Naive B cell (primary cell): ENCODE results near the gene PIGB. TPM values are rescaled to one million over a fixed set of nuclear protein-coding genes. Genes with fewer than 3 reads are reported as not detected.
"Not testable (repeated sequence)": the region's sequence is repeated elsewhere in the genome, so short reads cannot be mapped to it uniquely, and the experiment has no call there.

Experiments
- ATAC-seq, 2 donors: fragments of 150-1000 bp; cut with Tn5 transposase; 2 replicates each; pipeline ENCODE4 v1.10.0; 2021; ENCODE audit warnings: low read depth in 2 of 2, mild to moderate bottlenecking in 2 of 2, moderate library complexity in 2 of 2
- DNase-seq: peaks from one replicate; pipeline ENCODE4 v3.0.0; 2022
- H3K27ac Mint-ChIP-seq, 6 donors: one replicate each; pipeline ENCODE4 v1.8.0; 2020 to 2022; ENCODE audit warnings: mild to moderate bottlenecking in 6 of 6, mixed read lengths in 6 of 6, moderate library complexity in 5 of 6, inconsistent platforms in 2 of 6
- H3K27me3 Mint-ChIP-seq, 3 donors: one replicate each; pipeline ENCODE4 v1.8.0; 2021 to 2022; ENCODE audit warnings: mixed read lengths in 3 of 3, mild to moderate bottlenecking in 1 of 3
- H3K36me3 Mint-ChIP-seq, 2 donors: one replicate each; pipeline ENCODE4 v1.8.0; 2020 to 2022; ENCODE audit warnings: mixed read lengths in 2 of 2, inconsistent platforms in 1 of 2, mild to moderate bottlenecking in 1 of 2
- H3K4me1 Mint-ChIP-seq, 3 donors: one replicate each; pipeline ENCODE4 v1.8.0; 2020 to 2022; ENCODE audit warnings: mixed read lengths in 3 of 3, inconsistent platforms in 1 of 3, mild to moderate bottlenecking in 1 of 3, moderate library complexity in 1 of 3
- H3K4me3 Mint-ChIP-seq, 8 donors: one replicate each; pipeline ENCODE4 v1.8.0; 2020 to 2022; ENCODE audit warnings: mild to moderate bottlenecking in 8 of 8, mixed read lengths in 8 of 8, moderate library complexity in 8 of 8, inconsistent platforms in 2 of 8
- H3K9me3 Mint-ChIP-seq, 7 donors: one replicate each; pipeline ENCODE4 v1.8.0; 2020 to 2022; ENCODE audit warnings: mixed read lengths in 7 of 7, mild to moderate bottlenecking in 5 of 7, inconsistent platforms in 2 of 7, moderate library complexity in 1 of 7
- polyA plus RNA-seq, 6 donors: library from polyadenylated mRNA; unstranded; fragments of 300-500 nt; fragmentation: Illumina TruSeq; gene quantifications; one replicate each; pipeline ENCODE4 v1.2.3, GENCODE V29; 2021; ENCODE audit warnings: low read depth in 6 of 6

Gene PIGB
- polyA plus RNA-seq, 6 donors from 2014 or later, result 17.0 to 27.2 (median 24.1) TPM

DNA sequence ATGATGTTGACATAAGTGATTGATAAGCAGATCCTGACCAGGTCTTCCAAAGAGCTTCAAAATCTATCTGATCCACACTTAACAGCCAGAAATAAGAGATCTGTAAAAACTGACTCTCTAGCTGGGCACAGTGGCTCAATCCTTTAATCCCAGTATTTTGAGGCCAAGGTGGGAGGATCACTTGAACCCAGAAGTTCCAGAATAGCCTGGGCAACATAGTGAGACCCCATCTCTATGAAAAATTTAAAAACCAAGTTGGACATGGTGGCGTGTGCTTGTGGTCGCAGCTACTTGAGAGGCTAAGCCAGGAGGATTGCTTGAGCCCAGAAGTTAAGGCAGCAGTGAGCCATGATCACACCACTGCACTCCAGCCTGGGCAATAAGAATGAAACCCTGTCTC lies 43.6 kb downstream of the PIGB start:
- DNase-seq (no peak), ATAC-seq (no peak)
- Mint-ChIP-seq H3K4me3 (no peak overlapping the region), H3K36me3 (peaks cover 3 to 9% of the 10 kb centered on the region in 2 donors), H3K27me3 (no peaks in the 10 kb centered on the region), H3K27ac (no peak overlapping the region), H3K9me3 (no peaks in the 10 kb centered on the region), H3K4me1 (peaks cover 0 to 10% (median 3%) of the 10 kb centered on the region in 3 donors)

DNA sequence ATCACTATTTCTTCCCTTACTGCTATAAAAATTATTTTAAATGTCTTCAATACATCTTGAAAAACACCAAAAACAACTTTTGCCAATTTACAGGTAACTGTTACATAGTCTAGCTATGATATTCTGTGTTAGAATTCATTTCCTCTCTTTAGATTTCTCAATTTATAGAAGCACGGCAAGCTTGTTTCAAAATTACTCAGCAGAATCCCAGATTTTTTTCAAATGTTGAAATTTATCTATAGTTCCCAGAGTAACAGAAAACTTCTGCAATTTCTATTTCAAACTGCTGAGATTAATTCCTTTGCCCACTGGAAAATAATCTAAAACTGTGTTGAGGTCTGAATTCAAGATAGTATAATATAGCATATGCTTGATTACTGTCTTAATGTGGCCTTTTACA lies 48.0 kb downstream of the PIGB start:
- no peaks in the 10 kb centered on the region for H3K4me1 Mint-ChIP-seq
- DNase-seq (no peak), ATAC-seq (no peak)
- H3K4me3 Mint-ChIP-seq, result no peak overlapping the region
- H3K27ac Mint-ChIP-seq, result no peak overlapping the region
- no peaks in the 10 kb centered on the region for H3K27me3 Mint-ChIP-seq
- no peaks in the 10 kb centered on the region for H3K9me3 Mint-ChIP-seq
- peaks cover 11 to 32% of the 10 kb centered on the region in 2 donors for H3K36me3 Mint-ChIP-seq

DNA sequence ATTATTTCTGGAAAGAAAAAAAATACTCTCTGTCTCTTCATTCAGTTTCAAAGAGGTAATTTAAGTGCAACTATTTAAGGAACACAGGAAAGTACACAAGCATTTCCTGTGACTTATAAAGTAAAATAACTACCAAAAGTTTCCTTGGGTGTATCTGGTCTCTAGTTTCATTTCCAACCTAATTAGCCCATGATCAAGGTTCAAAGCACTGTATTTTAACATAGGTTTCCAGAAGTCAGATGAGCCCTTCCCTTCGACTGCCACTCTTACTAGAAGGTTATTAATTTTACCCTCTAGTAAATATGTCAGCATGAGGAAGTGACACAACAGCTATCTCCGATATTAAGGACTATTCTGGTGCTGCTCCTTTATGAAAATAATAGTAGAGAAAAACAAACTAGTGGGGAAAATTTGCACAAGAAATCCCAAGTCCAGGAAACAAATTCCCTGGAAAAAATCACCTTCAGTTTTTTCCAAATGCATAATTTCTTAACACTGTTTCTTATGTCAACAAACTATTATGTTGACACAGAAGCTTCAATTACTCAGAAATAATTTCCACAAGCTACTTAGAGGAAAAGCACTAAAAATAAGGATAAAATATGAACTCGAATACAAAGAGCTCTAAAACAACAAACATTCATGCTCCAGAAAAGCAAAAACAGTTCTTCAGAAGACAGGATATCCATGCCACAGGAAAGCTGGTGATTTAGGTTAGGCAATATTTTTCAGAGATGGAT lies 53.8 kb downstream of the PIGB start:
- ATAC-seq, result no peak
- Mint-ChIP-seq H3K9me3 (no peaks in the 10 kb centered on the region), H3K4me3 (peak overlapping the region in 1 of 8 donors; percentile 48), H3K27me3 (no peaks in the 10 kb centered on the region), H3K27ac (peak overlapping the region in 5 of 6 donors; percentile 22 to 94 (median 57)), H3K36me3 (peaks cover 12 to 38% of the 10 kb centered on the region in 2 donors), H3K4me1 (peaks cover 9 to 15% (median 9%) of the 10 kb centered on the region in 3 donors)
- no peak for DNase-seq

DNA sequence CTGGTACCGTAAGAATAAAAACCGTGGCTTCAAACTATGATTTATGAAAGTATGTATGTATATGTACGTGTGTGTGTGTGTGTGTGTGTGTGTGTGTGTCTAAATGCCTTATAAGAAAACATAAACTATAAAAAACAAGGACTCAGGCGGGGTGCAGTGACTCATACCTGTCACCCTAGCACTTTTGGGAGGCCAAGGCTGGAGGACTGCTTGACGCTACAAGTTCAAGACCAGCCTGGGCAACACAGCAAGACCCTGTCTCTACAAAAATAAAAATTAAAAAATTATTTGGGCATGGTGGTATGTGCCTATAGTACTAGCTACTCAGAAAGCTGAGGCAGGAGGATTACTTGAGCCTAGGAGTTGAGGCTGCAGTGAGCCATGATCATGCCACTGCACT lies 60.1 kb downstream of the PIGB start:
- H3K27me3 Mint-ChIP-seq, result no peaks in the 10 kb centered on the region
- peaks cover 0 to 2% (median 0%) of the 10 kb centered on the region in 7 donors for H3K9me3 Mint-ChIP-seq
- H3K4me3 Mint-ChIP-seq, result no peak overlapping the region
- H3K27ac Mint-ChIP-seq, result no peak overlapping the region
- H3K4me1 Mint-ChIP-seq, result no peaks in the 10 kb centered on the region
- no peak for ATAC-seq
- peaks cover 14 to 30% of the 10 kb centered on the region in 2 donors for H3K36me3 Mint-ChIP-seq
- DNase-seq, result no peak

DNA sequence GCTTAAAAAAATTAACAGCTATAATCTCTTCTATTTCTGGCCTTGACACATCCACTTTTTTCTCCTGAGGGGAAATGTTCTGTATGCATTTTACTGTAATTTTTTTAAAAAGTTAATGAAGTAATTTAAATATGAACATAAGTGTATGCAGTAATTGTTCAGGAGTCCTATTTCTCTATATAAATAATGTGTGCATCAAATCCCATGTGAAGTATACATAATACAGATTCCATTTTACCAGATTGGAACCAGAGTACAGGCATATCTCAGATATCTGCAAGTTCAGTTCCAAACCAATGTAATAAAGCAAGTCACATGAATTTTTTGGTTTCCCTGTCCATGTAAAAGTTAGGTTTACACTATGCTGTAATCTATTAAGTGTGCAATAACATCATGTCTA lies 62.6 kb downstream of the PIGB start:
- Mint-ChIP-seq H3K4me3 (no peak overlapping the region), H3K4me1 (no peaks in the 10 kb centered on the region), H3K9me3 (peaks cover 0 to 2% (median 0%) of the 10 kb centered on the region in 7 donors), H3K27ac (no peak overlapping the region), H3K27me3 (no peaks in the 10 kb centered on the region), H3K36me3 (peaks cover 10 to 26% of the 10 kb centered on the region in 2 donors)
- ATAC-seq (no peak), DNase-seq (no peak)

DNA sequence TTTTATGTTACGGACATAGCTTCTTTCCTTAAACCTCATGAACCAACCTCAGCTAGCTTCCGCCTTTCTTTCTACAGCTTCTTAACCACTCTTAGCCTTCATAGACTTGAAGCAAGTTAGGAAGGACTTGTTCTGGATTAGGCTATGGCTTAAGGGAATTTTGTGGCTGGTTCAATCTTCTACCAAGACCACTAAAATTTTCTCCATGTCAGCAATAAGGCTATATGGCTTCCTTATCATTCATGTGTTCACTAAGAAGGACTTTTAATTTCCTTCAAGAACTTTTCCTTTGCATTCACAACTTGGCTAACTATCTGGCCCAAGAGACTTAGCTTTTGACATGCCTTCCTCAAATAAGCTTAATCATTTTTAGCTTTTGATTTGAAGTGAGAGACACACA lies 64.7 kb downstream of the PIGB start:
- DNase-seq, result no peak
- H3K27me3 Mint-ChIP-seq, result no peaks in the 10 kb centered on the region
- H3K27ac Mint-ChIP-seq, result no peak overlapping the region
- H3K9me3 Mint-ChIP-seq, result peaks cover 0 to 2% (median 0%) of the 10 kb centered on the region in 7 donors
- peaks cover 8 to 19% of the 10 kb centered on the region in 2 donors for H3K36me3 Mint-ChIP-seq
- no peak overlapping the region for H3K4me3 Mint-ChIP-seq
- ATAC-seq, result no peak
- no peaks in the 10 kb centered on the region for H3K4me1 Mint-ChIP-seq

DNA sequence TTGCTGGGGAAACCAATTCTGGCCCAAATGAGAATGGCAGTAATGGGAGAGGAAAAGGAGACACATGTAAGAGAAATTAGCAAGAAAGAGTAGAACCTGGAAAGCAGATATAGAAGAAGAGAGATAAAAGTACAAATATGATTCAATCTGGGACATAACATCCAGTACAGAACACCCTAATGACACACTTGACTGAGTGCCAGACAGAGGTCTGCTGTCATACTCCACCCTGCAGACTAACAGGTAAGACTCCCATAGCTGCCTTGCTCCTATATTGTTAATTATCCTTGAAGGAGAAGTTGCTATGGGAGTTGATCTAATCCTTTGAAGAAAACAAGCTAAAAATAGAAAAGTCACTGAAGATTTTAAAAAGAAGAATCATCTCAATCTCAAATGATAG lies 68.0 kb downstream of the PIGB start:
- Mint-ChIP-seq H3K27ac (no peak overlapping the region), H3K9me3 (peaks cover 0 to 2% (median 0%) of the 10 kb centered on the region in 7 donors), H3K27me3 (no peaks in the 10 kb centered on the region), H3K4me1 (peaks cover 0 to 4% (median 0%) of the 10 kb centered on the region in 3 donors), H3K4me3 (no peak overlapping the region), H3K36me3 (peaks cover 8 to 22% of the 10 kb centered on the region in 2 donors)
- no peak for ATAC-seq
- no peak for DNase-seq

DNA sequence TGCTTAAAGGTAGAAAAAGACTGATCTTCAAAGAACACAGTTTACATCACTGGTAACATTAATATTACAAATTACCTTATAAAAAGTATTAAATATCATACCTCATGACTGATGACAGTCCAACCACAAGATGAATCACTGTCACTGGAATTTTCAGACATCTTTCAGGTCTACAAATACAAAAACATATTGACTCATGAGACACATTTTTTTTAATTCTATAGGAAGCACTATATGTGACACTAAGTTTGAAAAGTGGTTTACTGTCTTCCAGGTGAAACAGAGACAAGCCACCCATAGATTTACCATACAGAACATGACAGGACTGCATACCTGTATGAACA lies 70.2 kb downstream of the PIGB start:
- H3K36me3 Mint-ChIP-seq, result peaks cover 0 to 6% of the 10 kb centered on the region in 2 donors
- DNase-seq, result no peak
- peaks cover 0 to 4% (median 2%) of the 10 kb centered on the region in 3 donors for H3K4me1 Mint-ChIP-seq
- H3K9me3 Mint-ChIP-seq, result no peaks in the 10 kb centered on the region
- ATAC-seq, result no peak
- H3K4me3 Mint-ChIP-seq, result no peak overlapping the region
- H3K27ac Mint-ChIP-seq, result peak overlapping the region in 1 of 6 donors; percentile 4
- H3K27me3 Mint-ChIP-seq, result no peaks in the 10 kb centered on the region

DNA sequence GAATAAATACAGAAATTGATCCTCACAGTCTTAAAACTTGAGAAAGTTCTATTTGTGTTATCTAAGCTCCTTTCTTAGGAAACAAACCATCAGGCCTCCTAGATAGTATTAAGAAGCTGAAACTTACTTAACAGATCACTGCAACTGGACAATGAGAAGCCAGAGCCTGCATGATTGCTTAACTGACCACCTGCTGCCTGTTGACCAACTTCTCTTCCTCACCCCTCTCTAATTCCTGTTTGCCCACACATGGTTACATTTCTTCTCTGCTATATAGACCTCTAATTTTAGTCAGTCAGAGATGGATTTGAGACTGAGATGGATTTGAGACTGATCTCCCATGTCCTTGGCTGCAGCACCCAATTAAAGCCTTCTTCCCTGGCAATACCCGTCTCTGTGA lies 75.7 kb downstream of the PIGB start:
- ATAC-seq, result no peak
- H3K4me3 Mint-ChIP-seq, result peak overlapping the region in 1 of 8 donors; percentile 43
- no peak for DNase-seq
- H3K27ac Mint-ChIP-seq, result peak overlapping the region in 1 of 6 donors; percentile 57
- peaks cover 5 to 20% (median 12%) of the 10 kb centered on the region in 3 donors for H3K4me1 Mint-ChIP-seq
- peaks cover 0 to 3% (median 0%) of the 10 kb centered on the region in 7 donors for H3K9me3 Mint-ChIP-seq
- peaks cover 17 to 18% of the 10 kb centered on the region in 2 donors for H3K36me3 Mint-ChIP-seq
- no peaks in the 10 kb centered on the region for H3K27me3 Mint-ChIP-seq

DNA sequence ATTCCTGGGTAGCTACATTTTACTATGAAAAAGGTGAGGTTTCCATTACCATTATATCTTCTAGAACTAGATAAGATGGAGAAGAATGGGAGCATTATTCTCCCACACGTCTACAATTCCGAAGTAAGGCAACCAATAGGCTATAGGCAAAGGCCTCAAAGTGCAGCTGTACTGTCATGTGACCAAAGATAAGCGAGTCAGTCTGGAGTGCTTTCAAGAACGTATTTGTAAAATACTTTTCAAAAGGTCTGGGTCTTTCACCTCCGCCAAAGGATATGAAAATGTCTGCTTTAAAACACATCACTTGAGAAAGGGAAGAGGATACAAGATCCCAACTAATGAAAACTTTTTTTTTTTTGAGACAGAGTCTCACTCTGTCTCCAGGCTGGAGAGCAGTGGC lies 79.2 kb downstream of the PIGB start:
- Mint-ChIP-seq H3K36me3 (peaks cover 17% of the 10 kb centered on the region in 2 donors), H3K4me1 (peaks cover 19 to 28% (median 27%) of the 10 kb centered on the region in 3 donors), H3K27me3 (no peaks in the 10 kb centered on the region), H3K9me3 (peaks cover 0 to 3% (median 0%) of the 10 kb centered on the region in 7 donors), H3K4me3 (no peak overlapping the region), H3K27ac (no peak overlapping the region)
- ATAC-seq (no peak), DNase-seq (no peak)

DNA sequence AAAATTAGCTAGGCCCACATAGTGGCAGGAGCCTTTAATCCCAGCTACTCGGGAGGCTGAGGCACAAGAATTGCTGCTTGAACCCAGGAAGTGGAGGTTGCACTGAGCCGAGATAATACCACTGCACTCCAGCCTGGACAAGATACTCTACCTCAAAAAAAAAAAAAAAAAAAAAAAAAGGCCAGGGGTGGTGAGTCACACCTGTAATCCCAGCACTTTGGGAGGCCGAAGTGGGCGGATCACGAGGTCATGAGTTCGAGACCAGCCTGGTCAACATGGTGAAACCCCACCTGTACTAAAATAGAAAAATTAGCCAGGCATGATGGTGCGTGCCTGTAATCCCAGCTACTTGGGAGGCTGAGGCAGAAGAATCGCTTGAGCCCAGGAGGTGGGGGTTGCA lies 81.0 kb downstream of the PIGB start:
- peaks cover 24 to 36% (median 36%) of the 10 kb centered on the region in 3 donors for H3K4me1 Mint-ChIP-seq
- not testable (repeated sequence) for DNase-seq, H3K9me3 Mint-ChIP-seq, H3K27me3 Mint-ChIP-seq, ATAC-seq, H3K4me3 Mint-ChIP-seq
- peaks cover 17% of the 10 kb centered on the region in 2 donors for H3K36me3 Mint-ChIP-seq
- H3K27ac Mint-ChIP-seq, result peak overlapping the region in 1 of 6 donors; percentile 38

DNA sequence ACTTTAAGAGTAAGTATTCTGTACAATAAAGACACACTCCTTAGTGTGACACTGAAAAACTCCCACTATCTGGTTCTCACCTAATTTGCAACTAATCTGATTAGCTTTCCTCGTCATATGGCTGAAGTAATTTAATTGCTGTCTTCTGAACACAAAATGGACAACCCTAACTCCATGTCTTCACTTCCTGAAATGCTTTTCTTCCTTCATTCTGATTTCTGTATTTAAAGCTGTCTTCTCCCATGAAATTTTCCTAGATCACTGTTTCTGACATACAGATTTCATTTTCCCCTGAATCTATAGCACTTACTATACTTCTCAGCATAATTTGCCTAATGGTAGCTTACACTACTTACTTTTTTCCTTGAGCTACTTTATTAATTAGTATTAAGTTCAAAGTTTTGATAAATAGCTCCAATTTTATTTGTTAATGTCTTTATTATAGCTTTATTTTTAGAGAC lies 82.8 kb downstream of the PIGB start:
- ATAC-seq, result no peak
- Mint-ChIP-seq H3K36me3 (peaks cover 10 to 11% of the 10 kb centered on the region in 2 donors), H3K27ac (no peak overlapping the region), H3K4me3 (no peak overlapping the region), H3K27me3 (no peaks in the 10 kb centered on the region), H3K4me1 (peaks cover 20 to 37% (median 21%) of the 10 kb centered on the region in 3 donors), H3K9me3 (no peaks in the 10 kb centered on the region)
- no peak for DNase-seq

DNA sequence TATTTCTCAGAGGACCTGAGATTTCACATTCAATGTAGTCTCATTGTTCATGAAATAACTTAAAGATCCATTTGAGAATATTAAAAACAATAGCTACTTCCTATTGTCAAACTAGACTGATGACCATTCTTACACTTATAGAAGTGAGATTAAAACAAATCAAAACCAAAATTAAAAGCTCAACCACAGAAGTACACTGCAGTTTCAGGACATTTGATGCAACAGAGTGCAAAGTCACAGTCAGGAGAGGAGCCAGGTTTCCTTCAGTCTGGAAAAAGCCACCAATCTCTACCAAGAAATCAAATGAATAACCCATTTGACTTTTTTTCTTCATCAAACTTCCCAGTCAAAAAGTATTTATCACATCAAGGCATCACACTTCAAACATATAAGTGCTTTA lies 83.7 kb downstream of the PIGB start:
- ATAC-seq, result no peak
- peaks cover 3 to 10% of the 10 kb centered on the region in 2 donors for H3K36me3 Mint-ChIP-seq
- H3K4me1 Mint-ChIP-seq, result peaks cover 27 to 46% (median 27%) of the 10 kb centered on the region in 3 donors
- no peak for DNase-seq
- H3K27ac Mint-ChIP-seq, result peak overlapping the region in 4 of 6 donors; percentile 20 to 68 (median 36)
- peak overlapping the region in 1 of 8 donors; percentile 60 for H3K4me3 Mint-ChIP-seq
- no peaks in the 10 kb centered on the region for H3K27me3 Mint-ChIP-seq
- H3K9me3 Mint-ChIP-seq, result no peaks in the 10 kb centered on the region

DNA sequence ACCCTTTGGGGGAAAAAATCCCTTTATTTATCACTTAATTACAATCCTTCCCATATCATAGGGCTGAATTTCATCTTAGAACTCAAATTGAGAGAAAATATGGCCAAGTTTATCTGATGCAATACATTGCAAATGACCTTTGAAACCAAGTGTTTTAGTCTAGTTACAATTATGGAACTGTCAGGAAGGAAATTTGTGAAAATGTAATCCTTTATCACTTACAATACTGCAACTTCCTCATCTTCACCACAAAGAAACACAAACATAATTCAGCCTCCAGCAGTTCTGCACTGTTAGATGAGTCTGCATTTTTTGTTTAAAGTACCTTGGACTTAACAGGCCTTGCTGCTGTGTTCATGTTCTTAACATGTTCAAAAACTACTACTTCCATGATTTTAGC lies 84.5 kb downstream of the PIGB start:
- no peaks in the 10 kb centered on the region for H3K27me3 Mint-ChIP-seq
- peak overlapping the region in 1 of 6 donors; percentile 45 for H3K27ac Mint-ChIP-seq
- H3K9me3 Mint-ChIP-seq, result no peaks in the 10 kb centered on the region
- peaks cover 29 to 48% (median 34%) of the 10 kb centered on the region in 3 donors for H3K4me1 Mint-ChIP-seq
- DNase-seq (no peak), ATAC-seq (no peak)
- H3K4me3 Mint-ChIP-seq, result no peak overlapping the region
- peaks cover 0 to 4% of the 10 kb centered on the region in 2 donors for H3K36me3 Mint-ChIP-seq
